ENCODE results near the gene DLGAP5. TPM values are rescaled to one million over a fixed set of nuclear protein-coding genes. Genes with fewer than 3 reads are reported as not detected.

The DLGAP5 gene
- total RNA-seq, 2 experiments from 2014 or later = 97.4 to 100 TPM

- ATAC-seq (no peak), DNase-seq (no peak)
- no peak overlapping the region for H3K27ac Mint-ChIP-seq
- intact Hi-C loops (cut with DNase I, micrococcal nuclease) = no loop called here
- no peaks in the 10 kb centered on the region for H3K9me3 Mint-ChIP-seq (ENCODE audit: low read depth)
- ChIA-PET POLR2A (interaction anchor here (0.9 kb wide), 1 partner anchor 17 kb away, joined by 5 read pairs; no protein-coding TSS in a partner anchor), CTCF (interaction anchor here (0.8 kb wide), 1 partner anchor 11 kb away, joined by 3 read pairs; no protein-coding TSS in a partner anchor)
- no peaks in the 10 kb centered on the region for H3K36me3 Mint-ChIP-seq (ENCODE audit: low read depth)
- no peak overlapping the region for H3K4me3 Mint-ChIP-seq
- H3K27me3 Mint-ChIP-seq = no peaks in the 10 kb centered on the region
- H3K4me1 Mint-ChIP-seq = no peaks in the 10 kb centered on the region
Measured at GRCh38 chr14:55120571-55121495, 70.6 kb downstream of the DLGAP5 start.

GRCh38 chr14:55118761-55119160 is 72.6 kb downstream of the DLGAP5 start:
- POLR2A ChIA-PET = no interaction called here
- Mint-ChIP-seq H3K27ac (no peak overlapping the region), H3K4me3 (no peak overlapping the region), H3K36me3 (ENCODE audit: low read depth) (no peaks in the 10 kb centered on the region), H3K27me3 (no peaks in the 10 kb centered on the region), H3K9me3 (ENCODE audit: low read depth) (no peaks in the 10 kb centered on the region), H3K4me1 (no peaks in the 10 kb centered on the region)
- intact Hi-C loops (cut with DNase I, micrococcal nuclease) = no loop called here
- CTCF ChIA-PET = interaction anchor here (0.7 to 1.2 kb wide), 4 partner anchors 16 to 537 kb away, joined by 3 to 5 read pairs (median 4); no protein-coding TSS in a partner anchor
- DNase-seq (no peak), ATAC-seq (no peak)

- H3K27ac Mint-ChIP-seq = no peak overlapping the region
- no peak for DNase-seq
- POLR2A ChIA-PET = no interaction called here
- no peak overlapping the region for H3K4me3 Mint-ChIP-seq
- no peaks in the 10 kb centered on the region for H3K27me3 Mint-ChIP-seq
- intact Hi-C loops (cut with DNase I, micrococcal nuclease) = no loop called here
- no peaks in the 10 kb centered on the region for H3K9me3 Mint-ChIP-seq (ENCODE audit: low read depth)
- no peaks in the 10 kb centered on the region for H3K36me3 Mint-ChIP-seq (ENCODE audit: low read depth)
- CTCF ChIA-PET = interaction anchor here (0.7 to 1.1 kb wide), 5 partner anchors 10 to 537 kb away, joined by 3 to 4 read pairs (median 3); no protein-coding TSS in a partner anchor
- no peak for ATAC-seq
- H3K4me1 Mint-ChIP-seq = no peaks in the 10 kb centered on the region
Measured at GRCh38 chr14:55117803-55118441, 73.5 kb downstream of the DLGAP5 start.

GRCh38 chr14:55116246-55117030 is 74.9 kb downstream of the DLGAP5 start:
- DNase-seq (no peak), ATAC-seq (no peak)
- Mint-ChIP-seq H3K4me3 (no peak overlapping the region), H3K9me3 (ENCODE audit: low read depth) (no peaks in the 10 kb centered on the region), H3K36me3 (ENCODE audit: low read depth) (no peaks in the 10 kb centered on the region), H3K27me3 (no peaks in the 10 kb centered on the region), H3K4me1 (no peaks in the 10 kb centered on the region), H3K27ac (no peak overlapping the region)
- ChIA-PET POLR2A (interaction anchor here (0.6 kb wide), 1 partner anchor 116 kb away, joined by 3 read pairs; no protein-coding TSS in a partner anchor), CTCF (interaction anchor here (0.6 to 1.2 kb wide), 3 partner anchors 14 to 125 kb away, joined by 3 to 5 read pairs (median 4); no protein-coding TSS in a partner anchor)
- intact Hi-C loops (cut with DNase I, micrococcal nuclease) = no loop called here

GRCh38 chr14:55115861-55116245 is 75.5 kb downstream of the DLGAP5 start:
- intact Hi-C loops (cut with DNase I, micrococcal nuclease) = no loop called here
- Mint-ChIP-seq H3K27ac (no peak overlapping the region), H3K36me3 (ENCODE audit: low read depth) (no peaks in the 10 kb centered on the region), H3K9me3 (ENCODE audit: low read depth) (no peaks in the 10 kb centered on the region), H3K4me3 (no peak overlapping the region), H3K4me1 (no peaks in the 10 kb centered on the region), H3K27me3 (no peaks in the 10 kb centered on the region)
- POLR2A ChIA-PET = interaction anchor here (0.6 kb wide), 1 partner anchor 115 kb away, joined by 3 read pairs; no protein-coding TSS in a partner anchor
- DNase-seq (no peak), ATAC-seq (no peak)
- CTCF ChIA-PET = no interaction called here

GRCh38 chr14:55115460-55115859 is 75.9 kb downstream of the DLGAP5 start:
- ChIA-PET POLR2A (interaction anchor here (0.6 kb wide), 1 partner anchor 115 kb away, joined by 3 read pairs; no protein-coding TSS in a partner anchor), CTCF (no interaction called here)
- DNase-seq (no peak), ATAC-seq (no peak)
- H3K9me3 Mint-ChIP-seq (ENCODE audit: low read depth) = no peaks in the 10 kb centered on the region
- no peaks in the 10 kb centered on the region for H3K27me3 Mint-ChIP-seq
- intact Hi-C loops (cut with DNase I, micrococcal nuclease) = no loop called here
- no peak overlapping the region for H3K27ac Mint-ChIP-seq
- no peak overlapping the region for H3K4me3 Mint-ChIP-seq
- no peaks in the 10 kb centered on the region for H3K4me1 Mint-ChIP-seq
- no peaks in the 10 kb centered on the region for H3K36me3 Mint-ChIP-seq (ENCODE audit: low read depth)

GRCh38 chr14:55114720-55115119 is 76.7 kb downstream of the DLGAP5 start:
- ChIA-PET POLR2A (interaction anchor here (0.8 kb wide), 1 partner anchor 521 kb away, joined by 3 read pairs; no protein-coding TSS in a partner anchor), CTCF (interaction anchor here (0.7 kb wide), 1 partner anchor 430 kb away, joined by 3 read pairs; no protein-coding TSS in a partner anchor)
- no peaks in the 10 kb centered on the region for H3K36me3 Mint-ChIP-seq (ENCODE audit: low read depth)
- ATAC-seq = no peak
- H3K27me3 Mint-ChIP-seq = no peaks in the 10 kb centered on the region
- no peak for DNase-seq
- H3K27ac Mint-ChIP-seq = no peak overlapping the region
- intact Hi-C loops (cut with DNase I, micrococcal nuclease) = no loop called here
- no peak overlapping the region for H3K4me3 Mint-ChIP-seq
- no peaks in the 10 kb centered on the region for H3K4me1 Mint-ChIP-seq
- H3K9me3 Mint-ChIP-seq (ENCODE audit: low read depth) = no peaks in the 10 kb centered on the region

- Mint-ChIP-seq H3K27me3 (no peaks in the 10 kb centered on the region), H3K36me3 (ENCODE audit: low read depth) (no peaks in the 10 kb centered on the region), H3K9me3 (ENCODE audit: low read depth) (no peaks in the 10 kb centered on the region), H3K4me3 (no peak overlapping the region), H3K27ac (no peak overlapping the region), H3K4me1 (peaks cover 16% of the 10 kb centered on the region)
- no peak for ATAC-seq
- POLR2A ChIA-PET = no interaction called here
- intact Hi-C loops (cut with DNase I, micrococcal nuclease) = no loop called here
- no peak for DNase-seq
- CTCF ChIA-PET = interaction anchor here (0.6 kb wide), 1 partner anchor 32 kb away, joined by 3 read pairs; no protein-coding TSS in a partner anchor
Measured at GRCh38 chr14:55111122-55111708, 80.2 kb downstream of the DLGAP5 start.

GRCh38 chr14:55109836-55110235 is 81.5 kb downstream of the DLGAP5 start:
- no peak for ATAC-seq
- ChIA-PET POLR2A (interaction anchor here (0.6 kb wide), 1 partner anchor 38 kb away, joined by 3 read pairs; no protein-coding TSS in a partner anchor), CTCF (interaction anchor here (0.6 kb wide), 1 partner anchor 12 kb away, joined by 3 read pairs; no protein-coding TSS in a partner anchor)
- DNase-seq = no peak
- Mint-ChIP-seq H3K27ac (no peak overlapping the region), H3K36me3 (ENCODE audit: low read depth) (no peaks in the 10 kb centered on the region), H3K9me3 (ENCODE audit: low read depth) (no peaks in the 10 kb centered on the region), H3K4me1 (peaks cover 16% of the 10 kb centered on the region), H3K27me3 (no peaks in the 10 kb centered on the region), H3K4me3 (no peak overlapping the region)
- intact Hi-C loops (cut with DNase I, micrococcal nuclease) = no loop called here

- Mint-ChIP-seq H3K27me3 (no peaks in the 10 kb centered on the region), H3K36me3 (ENCODE audit: low read depth) (no peaks in the 10 kb centered on the region), H3K4me1 (peaks cover 32% of the 10 kb centered on the region), H3K9me3 (ENCODE audit: low read depth) (peaks cover 2% of the 10 kb centered on the region), H3K4me3 (peak overlapping the region; percentile 19), H3K27ac (peak overlapping the region; percentile 73)
- POLR2A ChIA-PET = interaction anchor here (0.6 kb wide), 1 partner anchor 10 kb away, joined by 5 read pairs; no protein-coding TSS in a partner anchor
- ATAC-seq (peak; percentile 94), DNase-seq (peak; percentile 59)
- CTCF ChIA-PET = interaction anchor here (0.6 to 1.9 kb wide), 5 partner anchors 9 to 772 kb away, joined by 3 to 6 read pairs (median 3); partner anchors contain the start of genes SOCS4 and WDHD1
- intact Hi-C loops (cut with DNase I, micrococcal nuclease) = no loop called here
Measured at GRCh38 chr14:55107766-55108554, 83.4 kb downstream of the DLGAP5 start.
